Large intestine (tissue), 3 donors: Measurements from ENCODE around the gene UNC93B1. TPM values are rescaled to one million over a fixed set of nuclear protein-coding genes. Genes with fewer than 3 reads are reported as not detected.

ENCODE experiments used
- DNase-seq, 2 donors: peaks; one replicate each; pipeline versions ENCODE4 v3.0.0 to v3.0.0-alpha.2; 2013
- H3K27ac ChIP-seq: one replicate; pipeline ENCODE4 v1.5.1; 2013; ENCODE audit warnings: low read length
- H3K27me3 ChIP-seq: 2 replicates; pipeline ENCODE4 v1.6.1; 2013; ENCODE audit warnings: low read length; ENCODE audit not compliant: control insufficient read depth, insufficient read depth
- H3K36me3 ChIP-seq: 2 replicates; pipeline ENCODE4 v1.6.1; 2013; ENCODE audit warnings: low read length; ENCODE audit not compliant: control insufficient read depth, insufficient read depth
- H3K4me1 ChIP-seq: one replicate; pipeline ENCODE4 v1.6.1; 2013; ENCODE audit warnings: low read length; ENCODE audit not compliant: control insufficient read depth, insufficient read depth
- H3K4me3 ChIP-seq: one replicate; pipeline ENCODE4 v1.5.1; 2013; ENCODE audit warnings: low read length
- H3K9me3 ChIP-seq: one replicate; pipeline ENCODE4 v1.6.1; 2013; ENCODE audit warnings: mild to moderate bottlenecking, low read depth, low read length, moderate library complexity; ENCODE audit not compliant: control insufficient read depth
- WGBS: methylation state at CpG from one replicate; pipeline ENCODE4 v1.1.5; 2013; ENCODE audit warnings: low lambda C conversion rate; ENCODE audit not compliant: insufficient coverage; 5-methylcytosine and 5-hydroxymethylcytosine counted together
- polyA plus RNA-seq: library from polyadenylated mRNA; unstranded; fragments of 120-200 nt; gene quantifications from one replicate; pipeline ENCODE4 v1.2.1, GENCODE V29; 2013

UNC93B1 gene
- polyA plus RNA-seq, 1 donor, result 20.1 TPM

- Histone ChIP-seq H3K9me3 (peaks cover 5% of the 10 kb centered on the region), H3K36me3 (peaks cover 81% of the 10 kb centered on the region), H3K27me3 (no peaks in the 10 kb centered on the region), H3K4me1 (peaks cover 6% of the 10 kb centered on the region), H3K27ac (no peak overlapping the region), H3K4me3 (no peak overlapping the region)
- DNase-seq, result no peak
- 80% methylated on average over 3 of the region's 37 CpGs for WGBS
Observed at GRCh38 chr11:68047437-68048290, 43.8 kb upstream of the UNC93B1 start.

GRCh38 chr11:68044898-68045351 is 41.0 kb upstream of the UNC93B1 start:
- Histone ChIP-seq H3K9me3 (peaks cover 5% of the 10 kb centered on the region), H3K4me1 (peaks cover 17% of the 10 kb centered on the region), H3K4me3 (no peak overlapping the region), H3K36me3 (peaks cover 69% of the 10 kb centered on the region), H3K27me3 (no peaks in the 10 kb centered on the region), H3K27ac (no peak overlapping the region)
- no CpG with 5 or more reads among the region's 18 CpGs for WGBS
- no peak for DNase-seq

GRCh38 chr11:68044145-68044813 is 40.4 kb upstream of the UNC93B1 start:
- peaks cover 63% of the 10 kb centered on the region for H3K36me3 ChIP-seq

GRCh38 chr11:68043349-68044144 is 39.6 kb upstream of the UNC93B1 start:
- Histone ChIP-seq H3K4me3 (no peak overlapping the region), H3K9me3 (no peaks in the 10 kb centered on the region), H3K27ac (peak overlapping the region; percentile 38), H3K36me3 (peaks cover 55% of the 10 kb centered on the region), H3K4me1 (peaks cover 27% of the 10 kb centered on the region), H3K27me3 (no peaks in the 10 kb centered on the region)
- no CpG with 5 or more reads among the region's 36 CpGs for WGBS
- DNase-seq, result peak; percentile 48 to 65

More at GRCh38 chr11:68044145-68044813, 40.4 kb upstream of the UNC93B1 start:
- Histone ChIP-seq H3K27me3 (no peaks in the 10 kb centered on the region), H3K4me3 (no peak overlapping the region), H3K27ac (no peak overlapping the region), H3K4me1 (peaks cover 23% of the 10 kb centered on the region), H3K9me3 (peaks cover 4% of the 10 kb centered on the region)
- no CpG with 5 or more reads among the region's 24 CpGs for WGBS
- DNase-seq, result no peak

GRCh38 chr11:68043029-68043348 is 39.1 kb upstream of the UNC93B1 start:
- no CpG with 5 or more reads among the region's 8 CpGs for WGBS
- H3K27ac ChIP-seq, result peak overlapping the region; percentile 38

GRCh38 chr11:68042219-68043028 is 38.5 kb upstream of the UNC93B1 start:
- Histone ChIP-seq H3K9me3 (no peaks in the 10 kb centered on the region), H3K27me3 (no peaks in the 10 kb centered on the region), H3K4me1 (peaks cover 38% of the 10 kb centered on the region), H3K4me3 (no peak overlapping the region), H3K27ac (peak overlapping the region; percentile 38), H3K36me3 (peaks cover 46% of the 10 kb centered on the region)
- no CpG with 5 or more reads among the region's 27 CpGs for WGBS
- no peak for DNase-seq

More at GRCh38 chr11:68043029-68043348, 39.1 kb upstream of the UNC93B1 start:
- Histone ChIP-seq H3K27me3 (no peaks in the 10 kb centered on the region), H3K4me3 (no peak overlapping the region), H3K9me3 (no peaks in the 10 kb centered on the region), H3K4me1 (peaks cover 33% of the 10 kb centered on the region), H3K36me3 (peaks cover 52% of the 10 kb centered on the region)
- DNase-seq, result no peak

GRCh38 chr11:68041617-68042218 is 37.8 kb upstream of the UNC93B1 start:
- no peak for DNase-seq
- peaks cover 46% of the 10 kb centered on the region for H3K36me3 ChIP-seq
- WGBS, result no CpG with 5 or more reads among the region's 12 CpGs
- H3K27ac ChIP-seq, result no peak overlapping the region
- no peak overlapping the region for H3K4me3 ChIP-seq
- H3K9me3 ChIP-seq, result no peaks in the 10 kb centered on the region
- H3K27me3 ChIP-seq, result no peaks in the 10 kb centered on the region
- peaks cover 38% of the 10 kb centered on the region for H3K4me1 ChIP-seq

- Histone ChIP-seq H3K9me3 (no peaks in the 10 kb centered on the region), H3K27ac (peak overlapping the region; percentile 71), H3K4me3 (peak overlapping the region; percentile 81), H3K36me3 (peaks cover 44% of the 10 kb centered on the region), H3K4me1 (peaks cover 38% of the 10 kb centered on the region), H3K27me3 (no peaks in the 10 kb centered on the region)
- no peak for DNase-seq
- no CpG with 5 or more reads among the region's 23 CpGs for WGBS
Observed at GRCh38 chr11:68040957-68041591, 37.2 kb upstream of the UNC93B1 start.
